Measurements from ENCODE around the gene SF3A1.
"Not testable (repeated sequence)": the region's sequence is repeated elsewhere in the genome, so short reads cannot be mapped to it uniquely, and the experiment has no call there.

Gene SF3A1, protein sequence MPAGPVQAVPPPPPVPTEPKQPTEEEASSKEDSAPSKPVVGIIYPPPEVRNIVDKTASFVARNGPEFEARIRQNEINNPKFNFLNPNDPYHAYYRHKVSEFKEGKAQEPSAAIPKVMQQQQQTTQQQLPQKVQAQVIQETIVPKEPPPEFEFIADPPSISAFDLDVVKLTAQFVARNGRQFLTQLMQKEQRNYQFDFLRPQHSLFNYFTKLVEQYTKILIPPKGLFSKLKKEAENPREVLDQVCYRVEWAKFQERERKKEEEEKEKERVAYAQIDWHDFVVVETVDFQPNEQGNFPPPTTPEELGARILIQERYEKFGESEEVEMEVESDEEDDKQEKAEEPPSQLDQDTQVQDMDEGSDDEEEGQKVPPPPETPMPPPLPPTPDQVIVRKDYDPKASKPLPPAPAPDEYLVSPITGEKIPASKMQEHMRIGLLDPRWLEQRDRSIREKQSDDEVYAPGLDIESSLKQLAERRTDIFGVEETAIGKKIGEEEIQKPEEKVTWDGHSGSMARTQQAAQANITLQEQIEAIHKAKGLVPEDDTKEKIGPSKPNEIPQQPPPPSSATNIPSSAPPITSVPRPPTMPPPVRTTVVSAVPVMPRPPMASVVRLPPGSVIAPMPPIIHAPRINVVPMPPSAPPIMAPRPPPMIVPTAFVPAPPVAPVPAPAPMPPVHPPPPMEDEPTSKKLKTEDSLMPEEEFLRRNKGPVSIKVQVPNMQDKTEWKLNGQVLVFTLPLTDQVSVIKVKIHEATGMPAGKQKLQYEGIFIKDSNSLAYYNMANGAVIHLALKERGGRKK

GRCh38 chr22:30356449-30357235 is at the start of gene SF3A1, which contains the start of gene CCDC157:
TSS of gene SF3A1 (minus strand) at chr22:30356894. CDS start at chr22:30356792, 102 bp downstream.
TSS of gene CCDC157 (plus strand) at chr22:30357007. CDS start at chr22:30366001, 8,994 bp downstream.
- peak; percentile 91 for DNase-seq

DNA sequence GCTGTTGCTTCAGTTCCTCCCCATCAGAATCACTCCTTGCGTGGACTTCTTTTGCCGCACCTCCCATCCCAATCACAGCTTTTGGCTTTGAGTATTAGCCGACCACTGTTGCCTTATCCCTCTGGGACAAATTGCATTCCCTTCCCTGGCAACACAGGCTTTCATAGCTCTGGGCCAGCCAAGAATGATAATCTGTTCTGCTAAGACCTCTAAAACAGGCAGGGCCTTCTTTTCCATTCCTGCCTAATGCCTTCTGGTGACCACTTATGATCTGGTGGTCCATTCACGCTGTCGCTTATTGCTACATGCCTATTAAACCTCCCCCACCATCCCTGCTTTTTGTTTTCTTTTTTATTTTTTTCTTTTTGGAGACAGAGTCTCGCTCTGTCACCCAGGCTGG is 49.7 kb upstream of the SF3A1 start:
- DNase-seq: no peak

DNA sequence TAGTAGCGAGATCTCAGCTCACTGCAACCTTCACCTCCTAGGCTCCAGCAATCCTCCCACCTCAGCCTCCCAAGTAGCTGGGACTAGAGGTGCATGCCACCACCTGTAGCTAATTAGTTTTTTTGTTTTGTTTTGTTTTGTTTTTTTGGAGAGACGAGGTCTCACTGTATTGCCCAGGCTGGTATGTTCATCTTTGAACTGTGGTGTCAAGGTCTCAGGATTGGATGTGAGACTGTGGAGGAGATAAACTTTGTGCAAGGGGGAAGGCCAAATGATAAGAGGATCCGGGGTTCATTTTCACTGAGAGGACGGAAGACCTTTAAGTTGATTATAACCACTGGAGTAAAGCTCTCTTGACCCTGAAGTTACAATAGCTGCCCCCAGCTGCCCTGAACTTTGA is 49.0 kb upstream of the SF3A1 start:
- no peak for DNase-seq

DNA sequence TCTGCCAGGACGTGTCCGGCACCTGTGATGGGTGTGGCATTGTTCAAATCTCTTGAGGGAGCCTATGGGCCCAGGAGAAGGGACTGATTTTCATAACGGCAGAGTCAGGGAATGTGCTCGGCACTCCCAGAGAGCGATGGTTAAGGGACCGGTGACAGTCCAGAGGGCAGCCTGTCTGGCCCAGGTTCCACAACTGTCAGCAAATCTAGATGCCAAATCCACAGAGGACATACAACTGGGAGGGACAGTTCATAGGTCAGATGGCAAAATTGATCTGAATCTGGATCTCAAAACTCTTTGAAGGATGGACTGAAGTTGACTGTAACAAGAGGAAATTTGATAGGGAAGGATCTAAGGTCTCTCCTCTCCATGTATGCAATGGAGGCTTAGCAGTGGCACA is 47.6 kb upstream of the SF3A1 start:
- DNase-seq: no peak

DNA sequence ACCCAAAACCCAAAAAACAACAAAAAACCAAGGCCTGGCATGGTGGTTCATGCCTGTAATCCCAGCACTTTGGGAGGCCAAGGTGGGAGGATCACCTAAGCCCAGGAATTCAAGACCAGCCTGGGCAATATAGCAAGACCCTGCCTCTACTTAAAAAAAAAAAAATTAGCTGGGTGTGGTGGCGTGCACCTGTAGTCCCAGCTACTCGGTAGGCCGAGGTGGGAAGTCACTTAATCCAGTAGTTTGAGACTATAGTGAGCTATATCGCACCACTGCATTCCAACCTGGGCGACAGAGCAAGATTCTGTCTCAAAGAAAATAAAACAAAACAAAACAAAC is 46.0 kb upstream of the SF3A1 start:
- DNase-seq: not testable (repeated sequence)

DNA sequence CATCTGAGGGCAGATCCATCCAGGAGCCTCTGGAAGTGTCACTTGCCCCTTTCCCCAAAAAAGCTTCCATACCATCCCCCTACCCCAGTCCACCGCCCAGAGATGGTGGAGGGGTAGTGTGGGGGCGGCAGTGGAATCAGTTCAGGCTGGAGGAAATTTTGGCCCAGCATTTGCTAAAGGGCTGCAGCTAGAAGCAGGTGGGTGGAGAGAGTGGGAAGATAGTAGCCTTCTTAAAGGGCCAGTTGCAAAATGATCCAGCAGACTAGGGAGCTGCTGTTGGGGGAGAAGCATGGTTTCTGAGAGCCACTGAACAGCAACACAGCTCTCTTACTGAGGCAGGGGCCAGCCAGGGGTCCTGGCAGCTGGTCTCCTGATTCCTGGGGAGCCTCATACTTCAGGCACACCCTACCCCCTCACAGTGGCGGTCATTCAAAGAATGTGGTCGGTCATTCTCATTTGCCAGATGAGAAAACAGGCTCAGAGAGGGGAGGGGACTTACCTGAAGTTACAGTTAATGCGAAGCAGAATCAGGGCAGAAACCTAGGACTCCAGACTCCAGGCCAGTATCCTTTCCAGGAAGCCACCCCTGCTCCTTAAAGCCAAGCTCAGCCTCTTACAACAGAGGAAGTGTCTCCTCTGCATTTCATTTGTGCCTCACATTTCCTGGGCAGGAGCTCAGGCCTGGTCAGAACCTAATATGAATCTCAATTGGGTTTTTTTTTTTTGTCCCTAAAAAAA is 45.5 kb upstream of the SF3A1 start:
- DNase-seq: no peak

GRCh38 chr22:30401024-30401423 is 44.3 kb upstream of the SF3A1 start:
- DNase-seq: not testable (repeated sequence)

- no peak for DNase-seq
Measured at GRCh38 chr22:30400159-30400558, 43.5 kb upstream of the SF3A1 start.

GRCh38 chr22:30399718-30400117 is 43.0 kb upstream of the SF3A1 start:
- no peak for DNase-seq

DNA sequence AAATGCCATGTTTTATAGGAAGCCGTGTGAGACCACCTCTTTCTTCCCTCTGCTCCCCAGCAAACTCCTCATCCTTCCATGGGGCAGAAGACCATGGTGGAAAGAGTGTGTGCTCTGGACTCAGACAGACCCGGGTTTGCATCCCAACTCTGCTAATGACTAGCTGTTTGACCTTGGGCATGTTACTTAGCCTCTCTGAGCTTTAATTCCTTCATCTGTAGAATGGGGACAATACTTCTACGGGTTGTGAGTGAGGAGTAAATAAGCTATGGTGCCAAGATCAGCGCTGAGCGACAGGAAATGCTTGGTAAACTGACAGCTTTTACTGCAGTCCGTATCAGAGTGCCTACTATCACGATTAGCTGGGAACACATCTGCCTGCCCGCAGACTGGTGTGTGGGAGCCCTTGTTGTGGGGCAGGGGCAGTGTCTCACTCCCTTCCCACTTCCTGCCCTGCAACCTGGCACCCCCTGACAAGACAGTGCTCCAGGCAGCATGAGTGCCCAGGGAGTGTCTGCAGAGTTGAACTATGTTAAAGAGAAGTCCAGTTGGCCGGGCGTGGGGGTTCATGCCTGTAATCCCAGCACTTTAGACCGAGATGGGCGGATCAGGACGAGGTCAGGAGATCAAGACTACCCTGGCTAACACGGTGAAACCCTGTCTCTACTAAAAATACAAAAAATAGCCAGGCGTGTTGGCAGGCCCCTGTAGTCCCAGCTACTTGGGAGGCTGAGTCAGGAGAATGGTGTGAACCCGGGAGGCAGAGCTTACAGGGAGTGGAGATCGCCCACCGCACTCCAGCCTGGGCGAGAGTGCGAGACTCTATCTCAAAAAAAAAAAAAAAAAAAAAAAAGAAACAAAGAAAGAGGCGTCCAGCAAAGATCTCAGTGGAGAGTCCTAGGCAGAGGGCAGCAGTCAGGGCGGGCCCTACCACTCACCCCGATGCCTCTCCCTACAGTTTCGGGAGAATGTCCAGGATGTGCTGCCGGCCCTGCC is 42.3 kb upstream of the SF3A1 start:
- DNase-seq: no peak

- no peak for DNase-seq
Measured at GRCh38 chr22:30397656-30398635, 41.3 kb upstream of the SF3A1 start.

DNA sequence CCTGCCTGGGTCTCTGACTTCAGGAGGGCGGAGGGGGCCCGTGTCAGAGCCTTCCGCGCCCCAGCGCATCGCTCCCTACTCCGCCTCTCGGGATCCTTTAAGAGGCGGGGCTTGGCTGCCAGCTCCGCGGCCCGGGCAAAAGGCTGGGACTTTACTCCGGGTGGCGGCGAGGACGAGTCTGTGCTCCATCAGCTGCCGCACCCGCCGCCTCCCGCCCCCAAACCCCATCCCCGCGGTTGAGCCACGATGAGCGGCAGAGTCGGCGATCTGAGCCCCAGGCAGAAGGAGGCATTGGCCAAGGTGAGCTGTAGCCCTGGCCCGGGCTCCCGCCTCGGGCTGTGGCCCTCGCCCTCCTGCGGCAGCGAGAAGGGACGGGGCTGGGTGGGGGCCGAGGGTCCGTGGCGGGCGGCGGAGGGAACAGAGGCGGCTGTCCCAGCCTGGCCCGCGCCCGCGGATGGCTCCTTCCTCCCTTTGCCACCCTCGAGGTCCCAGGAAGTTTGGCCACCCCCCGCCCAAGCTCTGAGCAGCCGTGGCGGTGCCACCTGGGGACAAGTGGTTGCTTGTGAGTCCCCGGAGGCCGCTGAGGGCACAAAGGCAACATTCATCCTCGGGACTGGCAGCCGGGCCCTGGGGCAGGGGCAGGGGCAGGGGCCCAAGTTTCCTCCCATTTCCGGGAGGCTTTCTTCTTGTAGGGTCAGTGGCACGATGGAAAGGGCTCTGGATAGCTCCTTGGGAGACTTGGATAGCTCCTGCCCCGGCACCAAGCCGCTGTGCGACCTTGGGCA is 40.4 kb upstream of the SF3A1 start, which contains the start of gene SEC14L2:
SEC14L2 (plus strand) TSS at position 148 of the 785 bp plus-strand sequence; CDS start at position 247, 99 bp downstream.
- peak; percentile 53 for DNase-seq

GRCh38 chr22:30393885-30394284 is 37.2 kb upstream of the SF3A1 start:
- DNase-seq: no peak

DNA sequence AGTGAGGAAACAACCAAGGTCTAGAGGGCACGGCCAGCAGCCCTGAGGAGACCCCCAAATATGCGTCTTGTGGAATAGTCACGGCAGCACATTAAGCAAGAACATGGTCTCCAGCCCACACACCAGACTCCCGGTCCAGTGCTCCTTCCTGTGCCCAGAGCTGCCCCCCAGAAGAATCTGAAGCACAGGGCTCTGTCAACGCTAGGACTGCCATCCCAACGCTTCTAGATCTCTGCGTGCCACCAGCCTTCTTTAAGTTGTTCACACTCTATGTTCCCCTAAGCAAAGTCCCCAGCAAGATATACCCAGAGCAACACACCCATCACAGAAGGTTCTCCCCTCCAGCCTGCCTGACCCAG is 36.6 kb upstream of the SF3A1 start:
- no peak for DNase-seq

- DNase-seq: no peak
Measured at GRCh38 chr22:30392661-30393321, 36.1 kb upstream of the SF3A1 start.

DNA sequence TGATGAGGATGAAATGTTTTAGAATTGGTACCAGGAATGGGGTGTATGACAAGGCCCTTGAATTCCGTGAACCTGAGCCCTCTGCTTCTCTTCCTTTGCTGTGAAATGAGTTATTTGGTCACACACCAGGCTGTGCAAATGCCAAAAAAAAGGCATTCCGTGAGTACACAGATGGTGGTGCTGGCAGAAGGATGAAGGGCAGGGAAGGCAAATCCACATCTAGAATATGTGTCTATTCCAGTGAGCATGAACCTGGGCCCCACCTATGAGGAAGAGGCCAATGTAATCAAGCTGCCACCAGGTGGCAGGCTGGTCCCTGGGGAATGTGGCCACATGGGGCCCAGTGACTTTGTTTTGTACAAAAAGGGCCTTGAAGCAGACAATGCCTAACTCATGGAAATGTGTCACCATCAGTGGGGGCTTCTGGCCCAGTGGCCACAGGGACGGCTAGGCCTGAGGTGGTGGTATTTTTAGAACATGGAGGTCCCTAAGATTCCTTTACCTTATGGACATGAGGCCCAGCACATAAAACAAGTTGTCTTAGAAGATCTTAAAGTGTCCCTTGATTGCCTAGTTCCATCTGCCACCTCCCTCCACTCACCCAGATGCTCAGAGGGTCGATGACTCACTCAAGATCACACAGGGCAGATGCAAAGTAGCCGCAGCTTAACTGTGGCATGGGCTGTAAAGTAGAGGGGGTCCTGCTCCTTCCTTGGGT is 34.4 kb upstream of the SF3A1 start:
- DNase-seq: peak; percentile 47

- DNase-seq: peak; percentile 70
Measured at GRCh38 chr22:30386960-30387827, 30.5 kb upstream of the SF3A1 start, which contains the start of gene RNF215. TSS of gene RNF215 (minus strand) at chr22:30387411. CDS start at chr22:30387313, 98 bp downstream.
